ENCODE measurements around the gene GSS.
"Not testable (repeated sequence)": the region's sequence is repeated elsewhere in the genome, so short reads cannot be mapped to it uniquely, and the experiment has no call there.

- TF ChIP-seq POLR2AphosphoS5, POLR2A (IDR thresholded peaks at IDR 0.05): not testable (repeated sequence)
These were observed 57.5 kb downstream of the GSS start for GRCh38 chr20:34898129-34898528.

All from stomach (tissue), 4 donors.